Measurements from ENCODE around the gene HTR4. TPM values are rescaled to one million over a fixed set of nuclear protein-coding genes. Genes with fewer than 3 reads are reported as not detected.
A peak's percentile ranks its signal among the peaks of the same experiment; 100 is the strongest.

The HTR4 gene
- total RNA-seq (2021) = not detected in 2 replicates
- long read RNA-seq = 0 reads

- H3K4me3 Mint-ChIP-seq = peak within 1 kb of the TSS; percentile 59 to 82
- no peak within 1 kb of the TSS for H3K27ac ChIP-seq (ENCODE audit: insufficient read length, low read depth, low read length)
Observed at GRCh38 chr5:148653836-148654781, at the start of gene HTR4. Gene HTR4 (minus strand): TSS chr5:148654527. CDS start chr5:148637014, 17,513 bp downstream.

More at GRCh38 chr5:148653836-148654781, at the start of gene HTR4:
- Histone ChIP-seq H3K4ac (ENCODE audit: low read depth, low read length) (no peak within 1 kb of the TSS), H3K9me3 (ENCODE audit: control insufficient read depth, low read depth, low read length) (no peaks in the 10 kb centered on the region), H3T11ph (ENCODE audit: low read length) (no peak within 1 kb of the TSS), H3K23me2 (ENCODE audit: insufficient read length, low read depth, low read length, poor library complexity, severe bottlenecking) (no peaks in the 10 kb centered on the region), H3K79me2 (ENCODE audit: insufficient read depth, low read length) (no peaks in the 10 kb centered on the region), H4K5ac (ENCODE audit: insufficient read length, low read depth, low read length) (no peak within 1 kb of the TSS), H2BK15ac (ENCODE audit: low read depth, low read length) (no peak within 1 kb of the TSS), H3K4me2 (ENCODE audit: insufficient read depth, insufficient read length, low read length) (peak within 1 kb of the TSS; percentile 29), H3K79me1 (ENCODE audit: insufficient read depth, low read depth, low read length, poor library complexity, severe bottlenecking) (no peaks in the 10 kb centered on the region), H4K91ac (ENCODE audit: insufficient read length, low read depth, low read length) (no peak within 1 kb of the TSS), H3K56ac (ENCODE audit: insufficient read length, low read depth, low read length) (no peak within 1 kb of the TSS), H3K18ac (ENCODE audit: insufficient read length, low read depth, low read length) (no peak within 1 kb of the TSS), H3K27me3 (ENCODE audit: insufficient read depth, low read length) (peaks cover 17% of the 10 kb centered on the region; the same call in 1 of the 2 replicates), H2BK5ac (ENCODE audit: insufficient read length, low read length) (no peak within 1 kb of the TSS), H4K8ac (replicated peaks; ENCODE audit: insufficient read length, low read depth, low read length) (no peak within 1 kb of the TSS), H2BK12ac (ENCODE audit: insufficient read length, low read depth, low read length) (no peak within 1 kb of the TSS), H2BK20ac (ENCODE audit: low read depth, low read length, poor library complexity, severe bottlenecking) (no peak within 1 kb of the TSS), H3K9ac (ENCODE audit: extremely low read depth, insufficient read length, low read length) (no peak within 1 kb of the TSS), H2AK5ac (ENCODE audit: insufficient read length, low read length) (no peak within 1 kb of the TSS), H3K14ac (ENCODE audit: insufficient read depth, low read length) (no peak within 1 kb of the TSS; the same call in 1 of the 2 replicates), H3K23ac (ENCODE audit: insufficient read length, low read depth, low read length) (no peak within 1 kb of the TSS), H2BK120ac (ENCODE audit: low read depth, low read length, poor library complexity, severe bottlenecking) (no peak within 1 kb of the TSS), H4K20me1 (ENCODE audit: control insufficient read depth, insufficient read depth, insufficient read length) (no peaks in the 10 kb centered on the region), H2AFZ (ENCODE audit: low read length) (no peak within 1 kb of the TSS), H3K4me1 (ENCODE audit: insufficient read depth, low read length) (no peaks in the 10 kb centered on the region; the same call in 1 of the 2 replicates)
- H3K4me1 Mint-ChIP-seq = peaks cover 6% of the 10 kb centered on the region in 2 experiments; a peak in 3 of 4 replicates
- H3K27me3 Mint-ChIP-seq (ENCODE audit: low read depth) = peaks cover 68% of the 10 kb centered on the region
- no peaks in the 10 kb centered on the region for H3K9me3 Mint-ChIP-seq
- no peak within 1 kb of the TSS for H3K27ac Mint-ChIP-seq
- WGBS (ENCODE audit: extremely low coverage, insufficient read length, low lambda C conversion rate) = no CpG with 5 or more reads among the region's 72 CpGs
- no peaks in the 10 kb centered on the region for H3K36me3 Mint-ChIP-seq (ENCODE audit: insufficient read depth in 1 of 3, low read depth in 3 of 3)
- TF ChIP-seq, protein P1, sequence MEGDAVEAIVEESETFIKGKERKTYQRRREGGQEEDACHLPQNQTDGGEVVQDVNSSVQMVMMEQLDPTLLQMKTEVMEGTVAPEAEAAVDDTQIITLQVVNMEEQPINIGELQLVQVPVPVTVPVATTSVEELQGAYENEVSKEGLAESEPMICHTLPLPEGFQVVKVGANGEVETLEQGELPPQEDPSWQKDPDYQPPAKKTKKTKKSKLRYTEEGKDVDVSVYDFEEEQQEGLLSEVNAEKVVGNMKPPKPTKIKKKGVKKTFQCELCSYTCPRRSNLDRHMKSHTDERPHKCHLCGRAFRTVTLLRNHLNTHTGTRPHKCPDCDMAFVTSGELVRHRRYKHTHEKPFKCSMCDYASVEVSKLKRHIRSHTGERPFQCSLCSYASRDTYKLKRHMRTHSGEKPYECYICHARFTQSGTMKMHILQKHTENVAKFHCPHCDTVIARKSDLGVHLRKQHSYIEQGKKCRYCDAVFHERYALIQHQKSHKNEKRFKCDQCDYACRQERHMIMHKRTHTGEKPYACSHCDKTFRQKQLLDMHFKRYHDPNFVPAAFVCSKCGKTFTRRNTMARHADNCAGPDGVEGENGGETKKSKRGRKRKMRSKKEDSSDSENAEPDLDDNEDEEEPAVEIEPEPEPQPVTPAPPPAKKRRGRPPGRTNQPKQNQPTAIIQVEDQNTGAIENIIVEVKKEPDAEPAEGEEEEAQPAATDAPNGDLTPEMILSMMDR (conservative IDR thresholded peaks at IDR 0.05) = no peak
- DNase-seq = peak; percentile 46
